Activated T-cell treated with anti-CD3 and anti-CD28 coated beads, Interleukin-2, amount 50 U/mL, for 48 hours (primary cell): ENCODE measurements around the gene ATP5PD.
A peak's percentile ranks its signal among the peaks of the same experiment; 100 is the strongest.

Experiments used
- DNase-seq, 2 experiments: peaks; one replicate each; pipeline ENCODE4 v3.0.0-alpha.2; 2020

ATP5PD gene

DNA sequence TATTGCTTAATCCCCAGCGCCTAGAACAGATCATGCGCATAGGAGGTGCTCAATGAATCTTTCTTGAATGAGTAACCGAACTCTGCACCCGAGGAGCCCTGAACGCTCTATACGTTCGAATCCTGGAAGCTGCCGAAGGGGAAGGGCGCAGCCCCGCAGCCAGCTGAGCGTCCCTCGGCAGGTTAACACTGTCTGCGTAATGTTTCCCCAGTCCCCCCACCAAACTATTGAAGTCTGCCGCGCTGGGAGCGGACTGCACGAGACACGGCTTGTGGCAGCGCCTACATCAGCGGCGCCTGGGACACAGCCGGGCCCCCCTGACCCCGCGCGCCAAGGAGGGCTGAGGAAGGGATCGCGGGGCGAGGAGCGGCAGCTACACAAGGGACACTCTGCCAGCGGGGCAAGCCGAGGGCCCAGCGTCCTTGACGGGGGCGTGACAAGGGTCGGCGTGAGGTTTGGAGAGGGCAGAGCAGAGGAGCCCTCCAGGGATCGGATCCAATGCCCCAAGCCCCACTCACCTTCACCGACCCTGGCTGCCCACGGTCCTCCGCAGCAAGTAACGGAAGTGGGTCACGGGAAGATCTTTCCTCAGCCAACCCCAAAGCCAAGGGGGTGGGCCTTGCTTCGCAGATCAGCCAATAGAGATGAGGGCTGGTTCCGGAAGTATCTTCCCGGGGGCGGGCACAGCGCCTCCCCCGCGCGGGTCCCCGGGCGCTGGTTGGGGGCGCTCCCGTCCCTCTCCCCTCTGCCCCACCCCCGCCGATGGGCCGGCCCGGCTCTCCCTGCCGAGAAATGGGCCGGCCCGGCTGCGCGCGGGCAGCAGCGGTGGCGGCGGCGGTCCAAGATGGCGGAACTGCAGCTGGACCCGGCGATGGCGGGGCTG, at the start of gene ATP5PD, which contains the start of gene KCTD2:
TSS of gene ATP5PD (minus strand) at position 563 of the 883 bp plus-strand sequence. CDS start 4,319 bp downstream, outside the sequence.
TSS of gene KCTD2 (plus strand) at position 819 of the 883 bp plus-strand sequence. CDS start at position 845, 26 bp downstream.
- DNase-seq, result peak; percentile 96 to 98

DNA sequence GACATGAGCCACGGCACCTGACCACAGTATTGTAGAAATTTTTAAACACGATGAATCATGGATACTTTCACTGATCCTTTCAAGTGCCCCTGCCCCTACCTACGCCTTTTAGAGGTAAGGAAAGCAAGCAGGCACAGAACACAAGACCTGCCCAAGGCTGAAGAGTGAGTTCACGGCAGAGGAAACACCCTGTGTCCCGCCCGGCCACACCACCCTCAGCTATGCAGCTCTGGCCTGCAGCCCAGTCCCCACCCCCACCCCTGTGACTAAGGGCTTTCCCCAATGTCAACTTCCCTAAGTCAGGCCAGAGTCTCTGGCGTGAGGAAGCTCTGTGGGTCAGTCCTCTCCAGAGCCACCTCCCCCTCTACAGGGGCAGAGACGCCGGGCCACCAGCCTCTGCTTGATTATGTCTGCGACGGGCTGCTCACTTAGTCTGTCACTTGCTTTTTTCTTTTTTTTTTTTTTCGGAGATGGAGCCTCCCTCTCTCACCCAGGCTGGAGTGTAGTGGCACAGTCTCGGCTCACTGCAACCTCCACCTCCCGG, 49.4 kb upstream of the ATP5PD start:
- no peak for DNase-seq

DNA sequence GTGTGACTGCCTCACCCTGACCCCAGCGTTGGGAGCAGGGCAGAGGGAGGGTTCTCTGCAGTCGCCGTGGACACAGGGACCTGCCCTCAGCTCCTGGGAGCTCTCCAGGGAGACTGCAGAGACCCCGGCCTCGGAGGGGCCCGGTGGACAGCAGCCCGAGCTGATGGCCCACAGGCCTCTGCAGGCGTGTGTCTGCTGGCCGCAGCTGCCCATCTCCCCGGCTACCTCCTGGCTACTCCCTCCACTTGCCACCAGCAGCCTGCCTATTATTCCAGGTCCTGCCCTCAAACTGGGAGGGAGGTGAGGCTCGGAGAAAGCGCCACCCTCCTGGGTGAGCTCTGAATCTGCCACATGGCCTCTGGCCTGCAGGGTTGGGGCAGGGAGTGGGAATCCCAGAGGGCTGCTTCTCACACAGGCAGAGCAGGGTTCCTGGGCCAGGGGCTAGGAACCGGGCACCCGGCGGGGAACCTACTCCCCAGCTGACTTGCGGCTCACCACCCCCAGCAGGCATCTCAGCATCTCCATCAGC, 48.2 kb upstream of the ATP5PD start:
- no peak for DNase-seq

DNA sequence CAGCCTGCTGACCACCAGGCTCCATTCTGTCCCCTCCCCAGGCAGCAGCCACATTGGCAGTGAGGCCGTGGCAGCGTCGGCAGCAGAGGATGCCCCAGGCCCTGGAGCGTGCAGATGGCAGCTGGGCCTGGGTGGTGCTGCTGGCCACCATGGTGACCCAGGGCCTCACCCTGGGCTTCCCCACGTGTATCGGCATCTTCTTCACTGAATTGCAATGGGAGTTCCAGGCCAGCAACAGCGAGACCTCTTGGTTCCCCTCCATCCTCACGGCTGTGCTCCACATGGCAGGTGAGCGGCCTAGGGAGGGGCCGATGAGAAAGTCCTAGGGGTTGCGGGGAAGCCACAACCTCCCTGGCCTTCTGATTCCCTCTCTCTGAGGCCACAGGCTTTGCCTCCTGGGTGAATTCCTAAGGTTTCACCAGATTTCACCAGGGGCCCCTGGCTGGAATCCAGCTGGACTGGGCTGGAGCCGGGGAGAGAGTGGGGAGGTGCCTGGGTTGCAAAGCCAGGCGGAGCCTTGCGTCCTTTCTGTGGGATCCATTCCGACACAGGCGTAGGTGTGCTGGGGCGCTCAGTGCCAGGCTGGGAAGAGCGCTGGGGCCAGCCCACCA, 46.9 kb upstream of the ATP5PD start:
- DNase-seq, result no peak

DNA sequence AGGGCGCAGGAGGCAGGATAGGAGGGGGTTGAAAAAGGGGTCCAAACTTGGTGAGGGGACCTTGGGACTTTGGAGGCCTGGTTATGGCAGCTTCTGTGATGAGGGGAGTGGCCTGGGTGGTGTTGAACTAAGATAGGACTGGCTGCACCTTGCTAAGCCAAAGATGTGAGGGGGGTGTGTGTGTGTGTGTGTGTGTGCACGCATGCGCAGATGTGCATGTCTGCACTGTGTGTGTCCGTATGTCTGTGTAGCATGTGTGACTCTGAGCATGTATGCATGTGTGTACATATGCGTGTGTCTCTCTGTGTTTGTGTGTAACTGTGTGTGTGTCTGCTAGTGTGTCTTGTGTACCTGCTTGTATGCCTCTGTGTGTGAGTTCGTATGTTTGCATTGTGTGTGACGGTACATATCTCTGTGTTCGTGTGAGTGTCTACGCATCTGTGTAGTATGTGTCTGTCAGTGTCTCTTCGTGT, 45.1 kb upstream of the ATP5PD start:
- DNase-seq, result no peak

DNA sequence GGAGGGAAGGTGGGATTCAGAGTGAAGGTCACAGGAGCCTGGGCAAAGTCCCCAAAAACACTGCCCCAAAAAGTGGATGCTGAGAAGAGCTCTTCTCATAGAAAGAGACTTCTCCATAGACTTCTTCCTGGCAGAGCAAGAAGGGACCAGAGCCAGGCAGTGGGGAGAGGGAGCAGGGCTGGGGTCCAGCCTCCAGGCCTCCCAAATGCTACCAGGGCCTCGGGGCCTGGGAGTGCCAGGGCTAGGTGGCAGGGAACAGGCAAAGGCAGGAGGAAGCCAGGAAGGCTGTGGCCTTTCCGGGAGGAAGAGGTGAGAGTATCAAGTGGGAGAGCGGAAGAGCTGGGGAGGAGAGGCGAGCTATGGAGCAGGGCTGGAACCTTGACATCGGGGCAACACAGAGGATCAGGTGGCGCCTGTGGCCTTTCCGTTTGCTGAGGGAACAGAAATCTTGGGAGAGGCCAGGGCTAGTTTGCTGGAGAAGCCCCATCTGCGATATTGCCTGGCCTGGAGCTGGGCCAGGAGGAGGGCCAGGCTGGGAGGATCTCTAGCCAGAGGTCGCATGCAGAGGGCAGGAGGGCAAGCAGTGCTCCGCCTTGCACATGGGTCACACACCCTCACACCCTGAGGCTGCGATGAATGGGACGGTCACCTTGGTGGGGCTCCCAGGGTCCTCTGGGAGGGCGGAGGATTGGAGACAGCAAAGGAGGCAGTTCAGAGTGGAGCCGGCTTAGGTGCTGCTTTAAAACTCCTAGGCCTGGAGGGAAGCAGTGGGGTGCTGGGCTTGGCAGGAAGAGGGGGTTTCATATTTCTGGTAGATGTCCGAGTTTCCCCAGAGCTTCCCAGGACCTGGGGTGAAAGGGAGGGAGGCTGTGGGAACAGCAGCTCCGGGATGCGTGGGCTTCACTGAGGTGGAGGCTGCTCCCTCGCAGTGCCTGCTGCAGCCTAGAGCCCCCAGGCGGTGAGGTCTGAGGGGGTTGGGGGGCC, 44.4 kb upstream of the ATP5PD start:
- no peak for DNase-seq

DNA sequence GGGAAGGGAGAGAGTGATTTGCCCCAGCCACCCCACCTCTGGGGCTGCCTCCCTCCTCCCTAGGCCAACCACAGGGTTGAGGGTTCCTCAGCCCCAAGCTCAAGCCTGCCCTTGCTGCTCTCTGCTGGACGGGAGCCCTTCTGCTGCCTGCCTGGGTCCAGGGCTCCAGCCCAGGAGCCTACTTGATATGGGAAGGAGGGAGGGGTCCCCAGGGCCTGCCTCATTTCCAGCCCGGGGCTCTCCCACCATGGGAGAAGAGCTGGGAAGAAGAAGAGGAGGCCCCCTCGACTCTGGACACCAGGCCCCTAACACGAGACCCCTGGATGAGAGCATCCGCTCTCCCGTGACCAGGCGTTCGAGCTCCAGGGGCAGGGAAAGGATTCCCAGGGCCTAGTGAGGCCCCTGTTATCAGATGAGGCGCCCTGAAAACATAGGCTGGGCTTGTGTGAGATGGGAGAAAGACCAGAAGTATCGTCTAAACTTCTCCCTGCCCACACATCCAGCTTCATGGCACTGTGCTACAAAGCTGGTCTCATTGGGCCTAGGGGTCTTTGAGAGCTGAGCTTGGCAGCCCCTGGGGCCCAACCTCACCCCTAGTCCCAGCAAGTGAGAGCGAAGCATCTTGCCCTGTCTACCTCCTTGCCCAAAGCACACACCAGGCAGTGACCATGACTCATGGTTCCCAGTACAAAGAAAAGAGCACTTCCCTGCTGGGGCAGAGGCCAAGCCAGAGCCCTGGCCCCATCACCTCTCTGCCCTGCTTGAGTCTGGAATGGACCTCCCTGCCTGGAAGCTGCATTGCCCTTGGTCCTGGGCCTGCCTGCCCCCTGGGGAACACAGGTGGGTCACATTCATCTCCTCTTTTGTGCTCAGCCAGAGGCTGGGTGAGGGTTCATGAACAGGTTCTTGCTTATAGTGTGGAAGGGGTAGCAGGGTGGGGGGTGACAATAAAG, 42.0 kb upstream of the ATP5PD start:
- DNase-seq, result peak; percentile 49 to 52

DNA sequence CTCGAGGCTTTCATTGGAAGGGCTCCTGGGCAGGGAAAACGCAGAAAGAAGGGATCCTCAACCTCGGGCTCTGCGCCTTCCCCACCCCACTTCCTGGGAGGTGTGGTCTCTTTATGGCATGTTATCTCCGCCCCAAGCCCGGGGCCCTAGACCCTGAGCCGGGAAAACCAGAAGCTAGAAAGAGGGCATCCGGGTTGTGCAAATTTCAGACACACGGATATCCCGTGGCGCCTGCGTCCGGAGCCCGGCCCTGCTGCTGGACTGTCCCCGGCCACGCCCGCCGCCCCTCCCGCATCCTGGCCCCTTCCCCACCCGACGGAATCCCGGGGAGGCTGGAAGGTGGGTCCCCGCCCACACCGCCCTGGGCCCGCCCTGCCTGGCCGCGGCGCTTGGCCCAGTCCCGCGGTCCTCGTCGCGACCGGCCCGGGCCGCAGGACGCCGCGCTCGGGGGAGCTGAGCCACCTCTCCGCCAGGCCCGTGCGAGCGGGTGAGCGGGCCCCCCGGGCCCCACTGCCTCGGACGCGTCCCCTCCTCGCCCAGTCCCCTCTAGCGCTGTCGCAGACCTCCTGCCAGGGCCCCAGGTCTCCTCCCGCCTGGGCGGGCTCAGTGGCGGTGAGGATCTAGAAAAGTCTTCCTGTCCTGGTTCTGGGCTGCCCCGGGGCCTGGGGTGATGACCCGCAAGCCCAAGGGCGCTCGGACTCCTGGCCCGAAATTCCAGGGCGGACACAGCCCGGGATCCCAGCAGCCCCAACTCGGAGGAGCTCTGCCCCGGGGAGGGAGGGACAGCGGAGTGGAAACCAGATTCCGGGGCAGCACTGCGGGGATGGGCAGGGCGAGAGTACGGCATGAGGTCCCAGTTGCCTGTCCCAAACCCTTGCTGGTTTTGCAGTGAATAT, 41.0 kb upstream of the ATP5PD start, which contains the start of gene SLC16A5:
TSS of gene SLC16A5 (plus strand) at position 397 of the 896 bp plus-strand sequence. CDS start 5,683 bp downstream, outside the sequence.
- DNase-seq, result peak; percentile 67 to 76

DNA sequence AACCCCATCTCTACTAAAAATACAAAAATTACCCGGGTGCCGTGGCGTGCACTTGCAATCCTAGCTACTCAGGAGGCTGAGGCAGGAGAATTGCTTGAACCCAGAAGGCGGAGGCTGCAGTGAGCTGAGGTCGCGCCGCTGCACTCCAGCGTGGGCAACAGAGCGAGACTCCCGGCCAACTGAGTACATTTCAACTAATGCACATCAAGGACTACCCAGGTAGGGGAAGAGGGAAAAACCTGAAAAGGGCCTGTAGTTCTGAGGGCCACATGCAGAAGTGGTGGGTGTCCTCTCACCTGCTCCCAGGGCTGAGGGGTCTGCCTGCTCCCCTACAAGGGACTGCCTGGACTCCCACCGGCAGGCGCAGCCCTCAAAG, 40.4 kb upstream of the ATP5PD start:
- DNase-seq, result no peak

DNA sequence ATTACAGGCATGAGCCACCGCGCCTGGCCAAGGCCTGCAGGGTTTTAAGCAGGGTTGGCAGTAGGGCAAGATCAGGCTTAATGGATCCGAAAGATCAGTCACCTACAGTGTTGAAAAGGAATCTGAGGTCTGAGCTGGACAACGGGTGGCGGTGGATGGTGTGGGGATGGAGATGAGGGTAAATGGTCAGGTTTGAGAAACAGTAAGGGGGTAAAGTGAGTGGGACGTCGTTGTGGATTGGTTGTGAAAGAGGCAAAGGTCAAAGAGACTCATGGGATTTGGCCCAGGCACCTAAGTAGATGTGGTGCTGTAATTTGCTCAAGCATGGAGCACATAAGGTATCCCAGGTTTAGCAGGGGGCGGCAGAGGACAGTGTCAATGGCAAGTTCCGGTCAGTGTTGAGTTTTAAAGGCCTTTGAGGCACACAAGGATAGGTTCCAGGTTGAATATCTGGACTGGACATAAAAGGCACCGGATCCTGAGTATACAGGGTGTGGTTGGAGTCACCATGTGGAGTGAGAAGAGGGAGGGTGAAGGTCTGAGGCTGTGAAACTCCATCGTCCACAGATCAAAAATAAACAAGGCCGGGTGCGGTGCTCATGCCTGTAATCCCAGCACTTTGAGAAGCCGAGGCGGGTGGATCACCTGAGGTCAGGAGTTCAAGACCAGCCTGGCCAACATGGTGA, 39.9 kb upstream of the ATP5PD start:
- no peak for DNase-seq

DNA sequence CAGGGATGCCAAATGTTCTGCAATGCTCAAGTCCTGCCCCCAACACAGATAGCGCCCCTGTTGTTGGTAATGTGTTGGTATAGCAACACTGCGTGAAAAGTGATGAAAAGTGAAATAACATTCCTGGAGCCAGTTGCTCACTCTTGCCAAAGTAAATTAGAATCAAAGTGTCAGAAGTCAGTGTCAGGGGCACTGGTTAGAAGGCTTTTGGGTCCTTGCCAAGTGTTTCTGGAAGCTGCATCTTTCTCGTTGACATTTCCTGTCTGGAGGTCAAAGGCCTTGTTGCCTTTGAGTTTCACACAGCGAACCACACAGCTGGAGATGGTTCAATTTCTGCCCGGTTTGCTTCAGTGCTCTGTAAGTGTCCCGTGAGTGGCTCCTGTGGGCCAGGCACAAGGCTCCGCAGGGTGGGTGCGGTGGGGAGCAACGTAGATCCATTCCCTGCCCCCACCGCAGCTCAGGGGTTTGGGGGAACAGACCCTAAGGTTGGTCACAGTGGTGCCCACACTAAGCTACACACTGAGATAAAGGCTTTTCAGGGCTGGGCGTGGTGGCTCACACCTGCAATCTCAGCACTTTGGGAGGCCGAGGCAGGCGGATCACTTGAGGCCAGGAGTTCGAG, 37.4 kb upstream of the ATP5PD start:
- no peak for DNase-seq

DNA sequence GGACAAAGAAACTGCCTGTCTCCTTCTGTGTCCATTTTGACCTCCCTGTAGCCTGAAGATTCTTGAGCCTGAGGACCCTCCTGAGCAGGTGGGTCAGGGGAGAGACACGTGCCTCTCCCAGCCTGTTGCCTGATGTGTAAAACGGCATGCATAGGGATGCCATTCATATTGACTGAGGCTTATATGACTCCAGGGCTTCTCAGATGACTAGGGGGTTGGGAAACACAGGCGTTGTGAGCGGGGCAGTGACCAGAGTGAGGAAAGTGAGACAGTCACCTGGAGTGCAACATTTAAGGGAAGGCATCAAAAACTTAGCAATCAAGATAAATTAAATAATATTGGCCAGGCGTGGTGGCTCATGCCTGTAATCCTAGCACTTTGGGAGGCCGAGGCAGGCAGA, 35.9 kb upstream of the ATP5PD start:
- DNase-seq, result no peak

DNA sequence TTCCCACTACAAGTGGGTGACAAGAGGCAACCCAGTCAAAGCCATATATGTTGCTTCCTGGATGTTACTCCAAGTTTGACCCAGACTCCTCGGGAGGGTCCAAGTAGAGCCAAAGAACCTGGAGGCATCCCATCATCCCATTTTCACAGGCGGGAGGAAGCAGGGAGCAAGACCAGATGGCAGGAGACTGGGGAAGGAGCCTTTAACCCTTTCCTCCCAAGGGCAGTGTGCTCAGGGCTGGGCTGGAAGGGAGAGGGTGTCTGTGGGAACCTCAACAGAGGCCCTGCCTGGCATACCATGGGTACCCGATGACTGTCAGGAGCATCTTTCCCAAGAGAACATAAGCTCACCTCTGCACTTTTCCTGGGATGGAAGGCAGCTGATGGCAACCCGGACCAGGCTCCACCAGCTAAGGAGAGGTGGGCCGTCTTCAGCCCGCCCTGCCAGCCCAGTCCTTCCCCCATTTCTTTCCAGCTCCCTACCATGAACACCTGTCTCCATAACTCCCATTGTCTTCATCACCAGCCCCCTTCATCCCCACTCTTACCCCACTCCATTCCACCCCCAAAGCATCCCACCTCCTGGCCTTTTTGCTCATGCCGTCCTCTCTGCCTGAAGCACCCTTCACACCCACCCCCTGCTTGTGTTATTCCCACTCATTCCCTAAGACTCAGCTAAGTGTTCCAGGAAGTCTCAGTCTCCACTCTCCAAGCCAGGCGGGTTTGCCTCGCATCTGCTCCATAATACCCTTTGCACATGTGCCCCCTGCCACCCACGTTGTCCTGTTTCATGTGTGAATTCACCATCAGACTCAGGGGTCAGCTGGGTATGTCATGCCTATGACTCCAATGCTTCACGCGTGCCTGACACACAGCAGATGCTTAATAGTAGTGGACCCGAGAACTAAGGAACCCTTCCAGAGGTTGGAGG, 35.1 kb upstream of the ATP5PD start:
- no peak for DNase-seq

DNA sequence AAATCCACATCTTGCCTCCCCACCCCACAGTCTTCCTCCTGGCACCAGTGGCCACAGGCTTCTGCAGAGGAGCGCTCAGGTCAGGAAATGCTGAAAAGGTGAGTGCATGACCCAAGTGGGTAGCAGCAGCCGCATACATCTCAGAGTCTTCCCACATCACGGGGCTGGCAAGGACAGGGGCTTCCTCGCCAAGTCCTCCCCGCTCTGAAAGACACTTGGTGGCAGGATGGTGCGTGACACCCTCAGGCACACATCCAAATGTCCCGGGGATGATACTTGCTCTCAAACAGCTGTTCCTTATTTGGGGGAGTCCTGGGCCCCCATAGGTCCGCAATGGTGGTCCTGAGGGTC, 32.2 kb upstream of the ATP5PD start:
- no peak for DNase-seq

DNA sequence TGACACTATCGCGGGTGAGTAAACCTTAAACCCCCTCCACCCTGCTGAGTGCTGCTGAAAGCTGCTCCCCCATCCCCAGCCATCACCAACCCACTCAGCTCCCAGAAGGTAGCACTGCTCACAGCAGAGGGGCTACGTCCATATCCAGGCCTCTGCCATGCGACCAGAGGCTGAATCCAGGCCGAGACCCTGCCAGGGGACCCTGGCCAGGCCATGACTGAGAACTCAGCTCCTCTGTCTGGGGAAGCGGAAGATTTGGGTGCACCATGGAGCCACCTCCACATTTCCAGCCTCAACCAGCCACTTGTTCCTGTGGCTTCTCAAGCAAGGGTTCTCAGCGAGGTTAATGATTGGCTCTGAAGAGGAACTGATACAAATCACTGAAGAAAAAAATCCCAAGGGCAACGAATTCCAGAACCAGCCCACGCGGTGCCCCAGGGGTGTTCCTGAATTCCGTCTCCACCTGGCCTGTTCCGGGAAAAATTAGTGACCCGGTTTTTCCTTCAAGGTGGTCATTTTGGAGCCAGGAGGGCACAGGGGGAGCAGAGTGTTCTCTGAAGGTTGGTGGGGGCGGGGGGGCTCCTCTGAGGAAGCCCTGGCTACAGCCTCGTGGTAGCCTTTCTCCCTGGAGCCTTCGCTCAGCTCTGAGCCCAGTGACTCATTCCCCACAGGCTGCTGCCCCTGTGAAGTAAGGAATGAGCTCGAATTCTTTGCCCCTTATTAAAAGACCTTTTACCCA, 31.7 kb upstream of the ATP5PD start:
- no peak for DNase-seq

DNA sequence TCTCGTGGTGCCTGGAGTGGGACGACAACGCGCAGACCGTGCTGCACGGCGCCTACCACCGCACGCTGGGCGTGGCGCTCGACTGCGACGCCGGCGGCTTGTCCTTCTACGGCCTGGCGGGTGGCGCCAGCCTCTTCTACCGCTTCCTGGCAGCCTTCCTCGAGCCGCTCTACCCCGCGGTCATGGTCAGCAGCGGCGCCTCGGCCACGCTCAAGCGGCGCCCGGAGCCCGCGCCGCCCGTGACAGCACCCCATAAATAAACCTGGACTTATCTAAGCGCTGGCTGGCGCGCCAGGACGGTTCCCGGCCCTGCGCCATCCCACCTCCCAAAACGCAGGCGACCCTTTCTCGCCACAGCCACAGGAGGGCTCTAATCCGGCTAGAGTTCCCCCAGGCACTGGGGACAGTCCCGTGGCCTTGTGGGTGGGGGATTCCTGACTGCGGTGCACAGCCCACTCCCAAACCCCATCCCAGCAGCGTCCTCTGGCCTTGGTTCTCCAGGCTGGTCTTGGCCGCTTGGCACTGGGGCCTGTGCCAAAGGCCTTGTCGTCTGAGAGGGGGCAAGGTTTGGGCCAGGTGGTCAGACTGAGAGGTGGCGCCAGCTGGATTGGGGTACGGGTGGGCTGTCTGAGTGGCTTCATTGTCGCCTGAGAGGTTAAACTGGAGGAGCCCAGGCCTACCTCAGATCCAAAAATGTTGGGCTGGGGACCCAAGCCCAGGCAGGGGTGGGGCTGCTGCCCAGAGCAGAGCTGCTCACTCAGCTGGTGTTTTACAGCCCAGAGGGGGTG, 30.9 kb upstream of the ATP5PD start:
- peak; percentile 67 to 74 for DNase-seq
